GM21526 (cell line): Measurements from ENCODE around the gene LYSET.
"Not testable (repeated sequence)": the region's sequence is repeated elsewhere in the genome, so short reads cannot be mapped to it uniquely, and the experiment has no call there.

Experiments used
- ATAC-seq: cut with Tn5 transposase; IDR thresholded peaks from one replicate; pipeline ENCODE4 v1.9.1; 2021; ENCODE audit warnings: moderate library complexity; ENCODE audit not compliant: unreplicated experiment, low FRiP score

The LYSET gene, protein sequence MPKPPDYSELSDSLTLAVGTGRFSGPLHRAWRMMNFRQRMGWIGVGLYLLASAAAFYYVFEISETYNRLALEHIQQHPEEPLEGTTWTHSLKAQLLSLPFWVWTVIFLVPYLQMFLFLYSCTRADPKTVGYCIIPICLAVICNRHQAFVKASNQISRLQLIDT

DNA sequence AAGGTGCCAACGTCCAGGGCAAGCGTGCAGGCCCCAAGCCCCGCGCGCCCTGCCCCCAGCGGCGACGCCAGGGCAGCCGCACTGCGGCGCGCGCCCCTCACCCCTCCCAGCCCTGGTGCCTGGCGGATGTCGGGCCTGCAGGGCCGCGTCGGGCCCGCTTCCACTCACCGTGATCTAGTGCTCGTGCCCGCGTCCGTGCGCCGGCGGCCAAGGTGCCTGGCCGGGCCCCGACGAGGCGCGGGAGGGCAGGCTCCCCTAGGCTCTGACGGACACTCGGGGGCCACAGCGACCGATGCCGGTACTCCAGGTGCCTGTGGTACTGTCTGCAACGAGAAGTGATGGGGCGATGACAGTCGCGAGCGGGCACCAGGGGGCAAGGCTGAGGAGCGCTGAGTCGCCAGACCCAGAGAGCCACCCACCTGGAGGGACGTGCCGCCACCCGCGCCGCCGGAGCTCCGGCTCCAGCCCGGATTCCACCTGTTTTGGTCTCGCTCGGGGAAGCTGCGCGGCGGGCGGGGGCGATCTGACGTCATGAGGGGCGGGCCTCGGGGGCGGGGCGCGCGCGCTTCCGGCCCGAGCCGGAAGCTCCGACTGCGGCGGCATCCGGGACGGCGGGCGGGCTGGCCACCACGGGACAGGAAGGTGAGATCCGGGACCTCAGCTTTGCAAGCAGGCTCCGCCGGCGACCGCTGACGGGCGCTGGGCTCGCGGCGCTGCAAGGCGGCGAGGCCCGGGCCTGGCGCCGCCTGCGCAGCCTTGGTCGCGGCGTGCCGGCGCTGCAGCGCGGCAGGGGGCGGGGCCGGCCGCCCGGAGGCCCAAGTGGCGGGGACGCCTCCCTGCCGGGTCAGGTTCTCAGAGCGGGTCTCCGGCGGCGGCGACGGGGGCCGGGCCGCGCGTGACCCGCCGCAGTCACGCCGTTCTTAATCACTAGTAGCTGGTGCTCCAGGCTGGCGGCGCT is at the start of gene LYSET, which contains the start of gene MOAP1:
Gene LYSET (plus strand): TSS at position 927 of the 958 bp plus-strand sequence. CDS start 89 bp downstream, outside the sequence.
Gene MOAP1 (minus strand): TSS at position 507 of the 958 bp plus-strand sequence. CDS start 655 bp downstream, outside the sequence.
- peak; percentile 83 for ATAC-seq

DNA sequence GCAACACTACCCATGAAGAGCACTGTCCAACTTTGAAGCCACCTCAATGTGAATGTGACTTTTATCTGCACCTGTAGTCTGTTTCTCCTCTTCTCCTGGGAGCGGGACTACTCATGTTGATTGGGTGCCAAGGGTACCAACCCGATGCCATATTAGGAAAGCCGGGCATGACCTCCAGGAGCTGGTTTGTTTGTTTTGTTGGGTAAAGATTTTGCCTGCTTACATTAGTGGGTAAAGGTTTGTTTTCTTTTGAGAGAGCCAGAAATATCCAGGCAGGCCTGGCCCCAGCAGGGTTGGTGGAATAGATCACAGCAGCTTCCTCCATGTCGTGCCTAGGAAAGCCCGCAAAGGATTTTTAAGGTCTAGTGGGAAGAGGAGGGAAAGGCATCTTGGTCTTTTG is 49.7 kb upstream of the LYSET start:
- no peak for ATAC-seq

DNA sequence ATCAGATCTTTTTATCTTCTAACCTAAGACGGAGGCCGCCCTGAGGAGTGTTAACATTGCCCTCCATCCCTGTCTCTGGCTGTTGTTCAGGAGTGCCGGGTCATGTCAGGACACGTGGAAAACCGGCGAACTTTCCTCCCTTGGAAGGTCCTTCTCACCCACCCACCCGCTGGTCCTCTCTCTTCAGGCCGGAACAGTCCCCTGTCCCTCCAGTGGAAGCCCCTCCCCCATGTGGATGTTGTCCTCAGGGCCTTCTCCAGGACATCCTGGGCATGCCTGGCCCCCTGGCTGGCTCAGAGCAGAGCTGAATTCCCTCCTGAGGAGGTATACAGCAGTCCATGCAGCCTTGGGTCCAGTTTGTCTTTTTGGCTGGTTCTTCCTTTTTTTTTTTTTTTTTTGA is 49.1 kb upstream of the LYSET start:
- ATAC-seq = no peak

DNA sequence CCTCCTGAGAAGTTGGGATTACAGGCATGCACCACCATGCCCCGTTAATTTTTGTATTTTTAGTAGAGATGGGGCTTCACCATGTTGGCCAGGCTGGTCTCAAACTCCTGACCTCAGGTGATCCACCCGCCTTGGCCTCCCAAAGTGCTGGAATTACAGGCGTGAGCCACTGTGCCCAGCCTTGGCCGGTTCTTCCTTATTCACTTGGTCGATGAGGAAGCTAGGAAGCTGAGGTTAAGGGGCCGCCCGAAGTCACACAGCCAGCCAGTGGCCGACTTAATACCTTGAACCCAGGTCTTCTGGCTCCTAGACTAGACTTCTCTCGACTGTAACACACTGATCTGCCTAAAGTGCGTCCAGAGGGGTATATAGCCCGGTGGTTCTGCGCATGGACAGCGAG is 48.6 kb upstream of the LYSET start:
- not testable (repeated sequence) for ATAC-seq

DNA sequence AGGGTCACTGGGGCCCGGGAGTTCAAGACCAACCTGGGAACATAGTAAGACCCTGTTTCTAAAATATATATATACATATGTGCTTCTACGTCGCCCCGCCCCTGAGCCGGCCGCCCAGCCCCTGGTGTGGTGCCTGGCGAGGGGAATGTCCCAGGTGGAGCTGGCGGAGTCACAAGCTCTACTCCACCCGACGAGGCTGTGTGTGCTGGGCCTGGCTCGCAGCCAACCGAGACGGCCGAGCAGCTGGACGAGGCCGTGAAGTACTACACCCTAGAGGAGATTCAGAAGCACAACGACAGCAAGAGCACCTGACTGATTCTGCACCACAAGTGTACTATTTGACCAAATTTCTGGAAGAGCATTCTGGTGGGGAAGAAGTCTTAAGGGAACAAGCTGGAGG is 47.3 kb upstream of the LYSET start:
- ATAC-seq = no peak

DNA sequence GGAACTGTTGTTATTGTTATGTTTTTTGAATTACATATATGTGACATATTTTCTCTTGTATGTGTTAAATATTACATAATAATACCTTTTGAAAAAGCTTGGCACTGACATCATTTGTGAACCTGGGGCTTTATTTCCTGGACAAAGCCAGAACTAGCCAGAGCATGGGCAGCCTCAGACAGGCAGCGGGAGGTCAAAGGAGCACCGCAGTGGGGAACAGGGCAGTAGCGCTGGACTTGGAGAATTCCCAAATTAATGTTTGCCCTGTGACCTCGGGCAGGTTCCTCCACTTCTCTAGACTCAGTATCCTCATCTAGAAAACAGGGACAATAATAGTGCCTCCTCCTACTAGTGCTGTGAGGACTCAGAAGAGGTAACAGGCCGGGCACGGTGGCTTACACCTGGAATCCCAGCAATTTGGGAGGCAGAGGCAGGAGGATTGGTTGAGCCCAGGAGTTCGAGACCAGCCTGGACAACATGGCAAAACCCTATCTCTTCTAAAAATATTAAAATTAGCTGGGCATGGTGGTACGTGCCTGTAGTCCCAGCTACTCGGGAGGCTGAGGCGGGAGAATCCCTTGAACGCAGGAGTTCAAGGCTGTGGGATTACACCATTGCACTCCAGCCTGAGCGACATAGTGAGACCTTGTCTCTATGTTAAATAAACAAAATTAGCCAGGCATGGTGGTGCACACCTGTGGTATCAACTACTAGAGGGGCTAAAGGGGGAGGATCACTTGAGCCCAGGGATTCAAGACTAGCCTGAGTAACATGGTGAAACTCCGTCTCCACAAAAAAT is 42.1 kb upstream of the LYSET start:
- no peak for ATAC-seq

DNA sequence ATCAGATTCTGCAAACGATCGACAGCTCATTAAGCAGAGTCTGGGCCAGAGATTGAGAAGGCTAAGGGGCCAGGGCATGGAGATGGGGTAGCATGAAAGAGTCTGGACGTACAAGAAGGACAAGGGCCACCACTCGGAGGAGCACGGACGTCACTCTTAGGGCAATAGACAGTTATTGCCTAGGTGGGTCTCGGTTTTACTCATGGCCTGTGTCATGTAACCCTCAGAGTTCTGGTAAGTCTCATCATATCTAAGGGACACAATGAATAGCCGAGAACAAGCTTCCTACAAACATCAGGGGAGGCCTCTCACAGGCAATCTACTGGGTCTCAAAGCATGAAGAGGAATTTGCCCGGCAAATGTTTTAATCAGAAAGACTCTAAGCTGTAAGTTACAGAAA is 39.0 kb upstream of the LYSET start:
- no peak for ATAC-seq

DNA sequence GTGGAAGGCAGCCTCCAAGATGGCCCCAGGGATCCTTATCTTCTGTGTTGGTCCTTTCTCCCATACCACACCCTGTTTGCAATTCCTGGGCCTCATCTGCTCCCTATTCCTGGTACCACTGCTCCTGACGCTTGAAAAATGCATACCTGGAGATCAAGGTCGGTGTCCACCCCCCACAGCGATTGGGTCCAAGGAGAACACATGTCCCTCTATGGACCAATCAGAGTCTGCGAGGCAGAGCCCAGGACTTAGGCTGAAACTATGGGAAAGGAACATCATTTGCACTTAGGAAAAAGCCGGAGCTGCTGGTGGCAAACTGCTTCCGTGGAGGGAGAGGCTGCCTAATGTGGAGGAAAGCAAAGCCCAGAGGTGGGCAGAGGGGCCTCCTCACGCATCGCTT is 36.1 kb upstream of the LYSET start:
- no peak for ATAC-seq

DNA sequence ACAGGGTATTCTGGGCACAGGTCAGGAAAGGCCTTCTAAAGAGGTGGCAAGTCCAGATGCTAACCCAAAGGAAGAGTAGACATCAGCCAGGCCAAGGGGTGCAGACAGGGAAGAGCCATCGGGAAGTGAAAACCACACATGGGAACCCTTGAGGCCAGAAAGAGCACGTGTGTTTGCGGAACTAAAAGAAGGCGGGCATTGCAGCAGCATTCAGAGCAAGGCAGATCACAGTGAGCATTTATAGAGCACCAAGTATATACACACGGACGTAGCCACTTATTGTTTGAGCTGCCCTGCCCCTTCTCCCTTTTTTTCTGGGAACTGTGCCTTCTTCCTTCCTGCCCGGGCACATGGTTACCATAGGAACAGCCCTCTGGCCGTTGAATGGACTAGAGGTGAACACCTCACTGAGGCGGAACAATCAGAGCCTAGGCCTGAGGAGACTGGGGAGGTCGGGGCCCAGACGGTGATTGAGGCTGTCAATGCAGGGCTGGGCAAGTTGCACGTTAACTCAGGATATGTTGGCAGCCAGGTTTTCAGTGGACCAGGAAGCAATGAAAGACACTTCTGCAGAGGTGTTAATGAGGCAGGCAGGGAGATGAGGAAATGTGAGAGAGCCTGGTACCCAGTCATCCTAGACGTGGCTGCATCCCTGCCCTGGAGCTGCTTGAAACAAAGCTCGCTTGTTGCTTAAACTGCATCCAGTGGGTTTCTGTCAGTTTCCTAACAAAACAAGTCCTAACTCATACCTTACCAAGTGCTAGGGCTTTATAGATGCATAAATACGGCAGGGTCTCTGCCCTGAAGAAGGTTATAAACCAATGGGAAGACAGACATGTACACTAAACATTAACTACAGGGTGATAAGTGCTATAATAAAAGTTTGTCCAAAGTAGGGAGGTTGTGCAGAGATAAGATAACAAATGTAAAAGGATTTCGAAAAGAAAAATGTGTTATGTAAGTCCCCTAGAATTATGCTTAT is 34.6 kb upstream of the LYSET start:
- ATAC-seq = no peak

DNA sequence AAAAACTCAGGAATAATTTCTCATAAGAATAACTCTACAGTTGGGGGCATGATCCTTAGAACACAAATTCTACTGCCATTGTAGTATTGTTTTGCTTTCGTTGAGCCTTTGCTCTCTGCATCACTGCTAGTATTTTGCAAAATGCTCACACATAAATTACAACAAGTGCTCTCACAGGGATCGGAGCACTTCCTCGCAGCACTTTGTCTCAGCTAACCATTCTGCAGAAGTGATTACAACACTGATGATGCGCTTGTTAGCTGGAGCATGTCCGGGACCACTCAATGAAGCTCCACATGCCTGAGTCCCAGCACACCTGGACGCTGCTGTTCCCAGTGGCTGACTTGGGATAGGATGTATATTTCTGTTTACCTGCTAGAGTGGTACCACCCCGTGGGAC is 32.0 kb upstream of the LYSET start:
- ATAC-seq = no peak

DNA sequence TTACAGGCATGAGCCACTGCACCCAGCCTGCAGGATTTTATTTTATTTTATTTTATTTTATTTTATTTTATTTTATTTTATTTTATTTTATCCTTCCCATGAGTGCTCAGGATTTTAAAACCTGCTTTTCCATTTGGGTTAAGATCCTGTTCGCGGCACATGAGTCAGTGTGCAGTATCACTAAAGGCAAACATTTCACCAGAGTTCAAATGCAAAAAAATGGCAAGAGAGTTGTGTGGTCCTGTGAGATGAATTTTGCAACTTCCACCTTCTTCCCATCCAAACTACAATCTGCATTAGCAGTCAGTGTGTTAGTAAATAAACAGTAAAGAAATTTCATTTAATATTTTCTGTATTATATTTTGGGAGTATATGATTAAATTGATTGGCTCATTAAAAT is 29.4 kb upstream of the LYSET start:
- ATAC-seq = no peak

DNA sequence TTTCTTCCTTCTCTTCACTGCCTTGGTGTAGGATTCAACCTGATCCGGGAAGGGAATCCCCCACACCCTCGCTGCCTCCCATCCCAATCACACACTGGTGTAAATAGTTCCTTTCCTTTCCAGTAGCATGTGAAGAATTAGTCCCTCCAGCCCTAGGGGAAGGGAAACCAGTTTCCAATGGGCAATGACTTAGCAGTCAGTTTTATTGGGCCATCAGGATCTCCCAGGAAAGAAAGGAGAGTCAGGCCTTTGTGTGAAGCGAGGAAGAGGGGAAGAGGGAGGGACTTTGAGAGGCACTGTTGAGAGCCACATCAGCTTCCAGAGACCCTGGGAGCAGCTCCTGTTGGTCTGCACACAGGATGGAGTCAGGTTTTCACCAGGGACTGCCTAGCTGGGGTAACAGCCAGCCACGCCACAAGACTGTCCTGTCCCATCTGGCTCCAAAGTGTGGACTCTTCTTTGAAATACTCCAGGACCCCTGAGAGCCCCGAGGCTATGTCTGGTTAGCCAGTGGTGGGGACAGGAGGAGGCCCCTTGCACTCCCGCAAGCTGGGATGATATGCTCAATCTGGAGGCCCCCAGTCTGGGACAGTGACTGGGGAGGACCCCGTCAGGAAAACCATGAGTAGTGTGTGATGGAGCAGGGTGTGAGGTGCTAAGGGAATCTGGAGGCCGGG is 28.3 kb upstream of the LYSET start:
- no peak for ATAC-seq

DNA sequence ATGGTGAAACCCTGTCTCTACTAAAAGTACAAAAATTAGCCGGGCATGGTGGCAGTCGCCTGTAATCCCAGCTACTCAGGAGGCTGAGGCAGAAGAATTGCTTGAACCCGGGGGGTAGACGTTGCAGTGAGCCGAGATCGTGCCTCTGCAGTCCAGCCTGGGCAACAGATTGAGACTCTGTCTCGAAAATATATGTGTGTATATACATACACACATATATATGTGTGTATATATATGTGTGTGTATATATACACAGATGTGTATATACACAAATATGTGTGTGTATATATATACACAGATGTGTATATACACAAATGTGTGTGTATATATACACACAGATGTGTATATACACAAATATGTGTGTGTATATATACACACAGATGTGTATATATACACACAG is 26.8 kb upstream of the LYSET start:
- not testable (repeated sequence) for ATAC-seq

DNA sequence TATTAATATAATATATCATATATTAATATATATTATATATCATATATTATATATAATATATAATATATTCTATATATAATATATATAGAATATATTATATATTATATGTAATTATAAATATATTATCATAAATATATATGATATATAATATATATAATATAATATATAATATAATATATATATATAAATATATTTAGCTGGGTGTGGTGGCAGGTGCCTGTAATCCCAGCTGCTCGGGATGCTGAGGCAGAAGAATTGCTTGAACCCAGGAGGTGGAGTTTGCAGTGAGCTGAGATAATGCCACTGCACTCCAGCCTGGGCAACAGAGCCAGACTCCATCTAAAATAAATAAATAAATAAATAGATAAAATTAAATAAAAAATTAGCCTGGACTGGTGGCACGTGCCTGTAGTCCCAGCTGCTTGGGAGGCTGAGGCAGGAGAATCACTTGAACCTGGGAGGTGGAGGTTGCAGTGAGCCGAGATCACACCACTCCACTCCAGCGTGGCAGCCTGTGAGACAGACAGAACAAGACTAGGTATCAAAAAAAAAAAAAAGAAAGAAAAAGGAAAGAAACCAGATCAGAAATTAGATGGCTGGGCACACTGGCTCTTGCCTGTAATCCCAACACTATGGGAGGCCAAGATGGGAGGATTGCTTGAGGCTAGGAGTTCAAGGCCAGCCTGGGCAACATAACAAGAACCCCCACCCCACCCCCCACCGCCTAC is 25.3 kb upstream of the LYSET start:
- not testable (repeated sequence) for ATAC-seq

DNA sequence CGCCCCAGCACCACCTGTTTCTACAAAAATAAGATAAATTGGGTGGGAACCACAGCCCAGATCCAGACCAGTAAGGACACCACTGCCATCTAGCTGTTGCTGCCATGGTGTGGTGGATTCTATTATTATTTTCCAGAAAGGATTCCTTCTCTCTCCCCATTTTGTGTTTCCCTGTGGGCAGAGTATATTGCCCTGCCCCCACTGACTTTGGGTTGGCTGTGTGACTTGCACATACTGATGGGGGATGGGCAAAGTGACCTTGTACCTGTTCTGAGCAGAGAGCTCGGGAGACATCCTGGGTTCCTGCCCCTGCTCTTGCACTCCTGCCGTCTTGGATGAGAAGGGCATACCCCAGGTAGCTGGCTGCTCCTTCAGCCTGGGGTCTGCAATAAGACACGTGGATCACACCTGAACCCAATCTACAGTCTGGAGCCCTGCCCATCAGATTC is 24.7 kb upstream of the LYSET start:
- no peak for ATAC-seq

DNA sequence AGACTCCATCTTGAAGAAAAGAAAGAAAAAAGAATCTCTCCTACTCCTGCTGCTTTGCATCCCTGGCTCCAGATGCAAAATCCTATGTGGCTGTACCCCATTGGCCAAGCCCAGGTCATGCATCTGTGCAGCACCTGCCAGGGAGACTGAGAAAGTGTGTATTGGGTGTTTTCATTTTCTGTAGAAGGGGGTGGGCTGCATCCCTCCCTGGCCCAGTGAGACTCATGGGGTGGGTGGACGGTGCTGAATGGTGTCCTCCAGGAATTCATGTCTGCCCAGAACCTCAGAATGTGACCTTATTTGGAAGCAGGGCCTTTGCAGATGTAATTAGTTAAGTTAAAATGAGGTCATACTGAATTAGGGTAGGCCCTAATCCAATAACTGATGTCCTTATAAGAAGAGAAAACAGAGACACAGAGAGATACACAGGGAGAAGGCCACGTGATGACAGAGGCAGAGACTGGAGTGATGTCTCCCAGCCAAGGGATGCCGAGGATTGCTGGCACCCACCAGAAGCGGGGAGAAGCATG is 23.6 kb upstream of the LYSET start:
- ATAC-seq = no peak

DNA sequence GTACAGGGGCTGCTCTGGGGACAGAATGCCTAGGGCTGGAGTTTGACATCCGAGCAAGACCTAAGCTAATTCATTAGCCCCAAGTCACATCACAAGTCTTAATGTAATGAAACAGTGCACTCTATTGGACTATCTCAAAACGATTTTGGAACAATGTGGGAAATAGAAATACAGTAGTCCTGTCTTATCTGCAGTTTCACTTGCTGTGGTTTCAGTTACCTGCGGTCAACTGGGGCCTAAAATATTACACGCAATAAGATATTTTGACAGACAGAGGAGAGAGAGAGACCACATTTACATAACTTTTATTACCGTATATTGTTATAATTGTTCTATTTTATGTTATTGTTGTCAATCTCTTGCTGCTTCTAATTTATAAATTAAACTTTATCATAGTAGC is 21.6 kb upstream of the LYSET start:
- ATAC-seq = no peak
